Measurements from ENCODE around the gene CCDC158.

GRCh38 chr4:76375703-76376102 lies 45.2 kb downstream of the CCDC158 start:
- TF ChIP-seq CTCF (IDR thresholded peaks at IDR 0.05) (no peak), POLR2A (IDR thresholded peaks at IDR 0.05) (no peak)

Measured in ovary (tissue), 3 donors.